Measurements from ENCODE around the gene AUTS2. TPM values are rescaled to one million over a fixed set of nuclear protein-coding genes. Genes with fewer than 3 reads are reported as not detected.

Gene AUTS2
- total RNA-seq, 1 donor from 2014 or later: 80.6 TPM

DNA sequence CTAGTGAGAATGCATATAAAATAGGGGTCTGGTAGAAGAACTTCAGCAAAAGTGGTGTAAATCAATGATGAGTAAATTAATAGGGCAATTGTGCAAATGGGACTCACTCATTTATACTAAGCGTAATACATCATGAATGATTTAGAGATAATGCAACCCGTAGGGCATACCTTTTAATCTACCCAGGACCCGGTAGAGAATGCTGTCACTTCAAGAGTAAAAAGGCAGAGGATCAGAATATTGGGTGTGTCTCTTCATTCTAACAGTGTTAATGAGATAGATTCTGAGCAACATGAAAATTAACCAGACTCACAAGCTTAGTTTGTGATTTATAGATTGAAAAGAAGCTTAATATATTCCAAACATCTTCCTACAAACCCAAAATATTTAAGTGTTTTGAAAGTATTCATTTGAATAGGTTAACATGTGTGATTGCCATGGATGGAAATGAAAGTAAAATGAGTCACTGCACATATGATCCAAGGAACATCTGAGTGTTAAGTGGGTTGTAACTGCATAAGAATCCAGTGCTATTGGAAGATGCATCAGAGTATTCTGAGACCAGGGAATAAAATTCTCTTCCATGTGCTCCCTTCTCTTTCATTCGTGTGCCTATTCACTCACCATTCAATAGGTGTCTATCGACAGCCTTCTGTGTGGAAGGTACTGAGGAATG, 690.6 kb downstream of the AUTS2 start:
- H3K27me3 Mint-ChIP-seq (ENCODE audit: unreplicated experiment): no peaks in the 10 kb centered on the region
- no peak overlapping the region for H3K27ac Mint-ChIP-seq (ENCODE audit: unreplicated experiment)
- DNase-seq (ENCODE audit: extremely low spot score, unreplicated experiment): no peak

DNA sequence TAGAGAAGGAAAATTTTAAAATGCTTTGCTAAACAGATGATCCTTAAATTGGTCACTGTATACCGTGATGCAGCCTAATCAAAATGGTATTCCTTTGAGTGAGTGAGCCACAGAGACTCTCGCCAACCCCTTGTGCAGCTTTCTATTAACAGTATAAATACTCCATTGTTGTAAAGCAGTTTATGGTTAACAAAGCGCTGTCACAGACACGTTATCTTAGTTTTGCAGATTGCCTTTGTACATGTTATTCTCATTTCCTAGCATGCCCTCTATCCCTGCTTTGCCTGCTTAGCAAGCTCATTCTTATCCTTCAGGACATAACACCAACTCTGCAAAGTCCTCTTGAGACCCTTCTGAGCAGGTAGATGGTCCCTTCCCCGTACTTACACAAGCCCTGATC, 694.4 kb downstream of the AUTS2 start:
- no peak for DNase-seq (ENCODE audit: extremely low spot score, unreplicated experiment)

More for the DNA sequence above, 690.6 kb downstream of the AUTS2 start:
- Mint-ChIP-seq H3K9me3 (ENCODE audit: unreplicated experiment) (no peaks in the 10 kb centered on the region), H3K4me1 (ENCODE audit: unreplicated experiment) (peaks cover 5% of the 10 kb centered on the region), H3K4me3 (ENCODE audit: unreplicated experiment) (no peak overlapping the region), H3K36me3 (ENCODE audit: unreplicated experiment) (peaks cover 3% of the 10 kb centered on the region)
- TF ChIP-seq, protein P1, sequence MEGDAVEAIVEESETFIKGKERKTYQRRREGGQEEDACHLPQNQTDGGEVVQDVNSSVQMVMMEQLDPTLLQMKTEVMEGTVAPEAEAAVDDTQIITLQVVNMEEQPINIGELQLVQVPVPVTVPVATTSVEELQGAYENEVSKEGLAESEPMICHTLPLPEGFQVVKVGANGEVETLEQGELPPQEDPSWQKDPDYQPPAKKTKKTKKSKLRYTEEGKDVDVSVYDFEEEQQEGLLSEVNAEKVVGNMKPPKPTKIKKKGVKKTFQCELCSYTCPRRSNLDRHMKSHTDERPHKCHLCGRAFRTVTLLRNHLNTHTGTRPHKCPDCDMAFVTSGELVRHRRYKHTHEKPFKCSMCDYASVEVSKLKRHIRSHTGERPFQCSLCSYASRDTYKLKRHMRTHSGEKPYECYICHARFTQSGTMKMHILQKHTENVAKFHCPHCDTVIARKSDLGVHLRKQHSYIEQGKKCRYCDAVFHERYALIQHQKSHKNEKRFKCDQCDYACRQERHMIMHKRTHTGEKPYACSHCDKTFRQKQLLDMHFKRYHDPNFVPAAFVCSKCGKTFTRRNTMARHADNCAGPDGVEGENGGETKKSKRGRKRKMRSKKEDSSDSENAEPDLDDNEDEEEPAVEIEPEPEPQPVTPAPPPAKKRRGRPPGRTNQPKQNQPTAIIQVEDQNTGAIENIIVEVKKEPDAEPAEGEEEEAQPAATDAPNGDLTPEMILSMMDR (IDR thresholded peaks at IDR 0.05): no peak

DNA sequence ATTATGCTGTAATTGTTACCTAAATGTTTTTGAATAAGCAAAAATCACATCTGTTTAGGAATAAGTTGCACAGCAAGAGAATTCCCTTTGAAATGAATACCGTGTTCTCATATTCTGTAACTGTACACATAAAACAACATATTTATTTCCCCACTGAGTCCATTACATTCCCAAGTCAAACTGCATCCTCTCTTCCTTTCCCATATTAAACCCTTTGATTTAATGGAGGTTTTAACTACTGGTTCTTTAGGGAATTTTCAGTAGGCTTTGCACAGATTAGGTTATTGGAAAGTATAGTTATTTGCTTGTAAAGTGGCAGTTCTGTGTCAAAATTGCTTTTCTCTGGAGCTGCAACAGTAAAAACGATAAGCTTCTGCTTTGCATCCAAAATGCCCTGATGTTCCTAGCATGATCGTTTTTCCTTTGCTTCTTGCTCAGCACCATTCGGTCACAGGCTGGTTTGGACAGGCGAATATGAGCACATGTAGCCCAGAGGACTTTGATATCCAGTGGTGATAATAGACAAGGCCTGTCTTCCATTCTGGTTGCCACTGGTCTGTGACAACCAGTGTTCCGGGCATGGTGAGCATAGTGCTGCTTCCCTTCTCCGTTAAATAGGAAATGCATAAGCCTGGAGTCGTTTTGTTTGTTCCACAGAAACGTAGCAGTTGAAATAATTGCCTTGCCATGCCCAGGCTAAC, 696.1 kb downstream of the AUTS2 start:
- Mint-ChIP-seq H3K4me3 (ENCODE audit: unreplicated experiment) (no peak overlapping the region), H3K4me1 (ENCODE audit: unreplicated experiment) (no peaks in the 10 kb centered on the region), H3K9me3 (ENCODE audit: unreplicated experiment) (no peaks in the 10 kb centered on the region), H3K27ac (ENCODE audit: unreplicated experiment) (no peak overlapping the region), H3K27me3 (ENCODE audit: unreplicated experiment) (no peaks in the 10 kb centered on the region), H3K36me3 (ENCODE audit: unreplicated experiment) (peaks cover 8% of the 10 kb centered on the region)
- no peak for DNase-seq (ENCODE audit: extremely low spot score, unreplicated experiment)
- TF ChIP-seq, protein P1 (IDR thresholded peaks at IDR 0.05): no peak

More for the DNA sequence above, 694.4 kb downstream of the AUTS2 start:
- TF ChIP-seq, protein P1 (IDR thresholded peaks at IDR 0.05): no peak
- H3K9me3 Mint-ChIP-seq (ENCODE audit: unreplicated experiment): no peaks in the 10 kb centered on the region
- peaks cover 5% of the 10 kb centered on the region for H3K4me1 Mint-ChIP-seq (ENCODE audit: unreplicated experiment)
- H3K27me3 Mint-ChIP-seq (ENCODE audit: unreplicated experiment): no peaks in the 10 kb centered on the region
- peaks cover 6% of the 10 kb centered on the region for H3K36me3 Mint-ChIP-seq (ENCODE audit: unreplicated experiment)
- no peak overlapping the region for H3K4me3 Mint-ChIP-seq (ENCODE audit: unreplicated experiment)
- no peak overlapping the region for H3K27ac Mint-ChIP-seq (ENCODE audit: unreplicated experiment)

- H3K27me3 Mint-ChIP-seq (ENCODE audit: unreplicated experiment): no peaks in the 10 kb centered on the region
- no peaks in the 10 kb centered on the region for H3K9me3 Mint-ChIP-seq (ENCODE audit: unreplicated experiment)
- DNase-seq (ENCODE audit: extremely low spot score, unreplicated experiment): no peak
- no peaks in the 10 kb centered on the region for H3K4me1 Mint-ChIP-seq (ENCODE audit: unreplicated experiment)
- H3K4me3 Mint-ChIP-seq (ENCODE audit: unreplicated experiment): no peak overlapping the region
- peaks cover 5% of the 10 kb centered on the region for H3K36me3 Mint-ChIP-seq (ENCODE audit: unreplicated experiment)
- H3K27ac Mint-ChIP-seq (ENCODE audit: unreplicated experiment): no peak overlapping the region
- TF ChIP-seq, protein P1 (IDR thresholded peaks at IDR 0.05): no peak
Measured at GRCh38 chr7:70298780-70299471, 700.7 kb downstream of the AUTS2 start.

- Mint-ChIP-seq H3K4me3 (ENCODE audit: unreplicated experiment) (no peak overlapping the region), H3K9me3 (ENCODE audit: unreplicated experiment) (no peaks in the 10 kb centered on the region), H3K4me1 (ENCODE audit: unreplicated experiment) (peaks cover 3% of the 10 kb centered on the region), H3K27me3 (ENCODE audit: unreplicated experiment) (no peaks in the 10 kb centered on the region), H3K36me3 (ENCODE audit: unreplicated experiment) (peaks cover 5% of the 10 kb centered on the region), H3K27ac (ENCODE audit: unreplicated experiment) (no peak overlapping the region)
- TF ChIP-seq, protein P1 (IDR thresholded peaks at IDR 0.05): no peak
- no peak for DNase-seq (ENCODE audit: extremely low spot score, unreplicated experiment)
Measured at GRCh38 chr7:70299472-70299807, 701.2 kb downstream of the AUTS2 start.
